HepG2 (cell line): ENCODE data around the gene RAD1. TPM values are rescaled to one million over a fixed set of nuclear protein-coding genes. Genes with fewer than 3 reads are reported as not detected.

Experiments
- ATRX ChIP-seq: sonication (generic); formaldehyde crosslinking; IDR thresholded peaks from 2 replicates; pipeline ENCODE4 v1.4.0; 2020; ENCODE audit warnings: missing genetic modification reagents, borderline replicate concordance
- CENPX ChIP-seq: sonication (generic); formaldehyde crosslinking; IDR thresholded peaks from 2 replicates; pipeline ENCODE4 v1.9.0; 2021; ENCODE audit warnings: mild to moderate bottlenecking, missing genetic modification reagents, moderate library complexity
- GLI4 ChIP-seq: sonication (generic); formaldehyde crosslinking; IDR thresholded peaks from 2 replicates; pipeline ENCODE4 v1.5.1; 2020; ENCODE audit warnings: missing genetic modification reagents, mild to moderate bottlenecking, moderate library complexity, borderline replicate concordance
- HOXA9 ChIP-seq: sonication (generic); formaldehyde crosslinking; IDR thresholded peaks from 2 replicates; pipeline ENCODE4 v1.8.1; 2022; ENCODE audit warnings: missing genetic modification reagents, mild to moderate bottlenecking, moderate library complexity, borderline replicate concordance
- MBNL3 ChIP-seq: fragments of 250-450 bp; sonication (Bioruptor Pico); conservative IDR thresholded peaks from 2 replicates; pipeline ENCODE4 v1.8.0; 2022; ENCODE audit warnings: mild to moderate bottlenecking, inconsistent platforms
- MTA1 ChIP-seq: sonication (generic); formaldehyde crosslinking; IDR thresholded peaks from 2 replicates; pipeline ENCODE4 v1.4.0; 2020; ENCODE audit warnings: missing genetic modification reagents, mild to moderate bottlenecking, borderline replicate concordance
- MYPOP ChIP-seq: sonication (generic); formaldehyde crosslinking; IDR thresholded peaks from 2 replicates; pipeline ENCODE4 v1.8.1; 2023; ENCODE audit warnings: mild to moderate bottlenecking, moderate library complexity, missing genetic modification reagents
- PAX8 ChIP-seq: sonication (generic); formaldehyde crosslinking; IDR thresholded peaks from 2 replicates; pipeline ENCODE4 v1.8.0; 2022; ENCODE audit warnings: mild to moderate bottlenecking, missing genetic modification reagents, borderline replicate concordance
- PHF8 ChIP-seq: sonication (generic); formaldehyde crosslinking; IDR thresholded peaks from 2 replicates; pipeline ENCODE4 v1.5.0; 2020; ENCODE audit warnings: missing genetic modification reagents
- POGZ ChIP-seq: sonication (generic); formaldehyde crosslinking; IDR thresholded peaks from 2 replicates; pipeline ENCODE4 v1.4.0; 2020; ENCODE audit warnings: mild to moderate bottlenecking, missing genetic modification reagents
- RFXAP ChIP-seq: sonication (generic); formaldehyde crosslinking; IDR thresholded peaks from 2 replicates; pipeline ENCODE4 v1.4.0; 2020; ENCODE audit warnings: missing genetic modification reagents, borderline replicate concordance
- SIX4 ChIP-seq: sonication (generic); formaldehyde crosslinking; IDR thresholded peaks from 2 replicates; pipeline ENCODE4 v1.4.0; 2020; ENCODE audit warnings: missing genetic modification reagents
- SOX13 ChIP-seq, 3 experiments: fragments of 450-650 bp in 1 of 3; sonication (generic) in 1 of 3; formaldehyde crosslinking in 1 of 3; IDR thresholded peaks in 2 of 3; conservative IDR thresholded peaks in 1 of 3; 2 replicates each; pipeline versions ENCODE4 v1.5.0 to v1.6.1; 2016 to 2020; ENCODE audit warnings: antibody characterized with exemption in 1 of 3, mild to moderate bottlenecking in 1 of 3, missing compliant biosample characterization in 1 of 3, missing genetic modification reagents in 1 of 3, moderate library complexity in 1 of 3
- ZEB1 ChIP-seq: IDR thresholded peaks from 2 replicates; pipeline ENCODE4 v1.6.1; 2012; ENCODE audit warnings: mild to moderate bottlenecking, low read depth, inconsistent platforms; ENCODE audit not compliant: insufficient replicate concordance
- ZFX ChIP-seq: sonication (generic); formaldehyde crosslinking; IDR thresholded peaks from 2 replicates; pipeline ENCODE4 v1.4.0; 2020; ENCODE audit warnings: mild to moderate bottlenecking, low read depth, missing genetic modification reagents, moderate library complexity
- ZNF296 ChIP-seq: sonication (generic); formaldehyde crosslinking; conservative IDR thresholded peaks from 2 replicates; pipeline ENCODE4 v1.5.0; 2020; ENCODE audit warnings: mild to moderate bottlenecking, missing genetic modification reagents
- ZNF343 ChIP-seq: sonication (generic); formaldehyde crosslinking; IDR thresholded peaks from 2 replicates; pipeline ENCODE4 v1.4.0; 2020; ENCODE audit warnings: mild to moderate bottlenecking, missing genetic modification reagents
- ZNF552 ChIP-seq: sonication (generic); formaldehyde crosslinking; IDR thresholded peaks from 2 replicates; pipeline ENCODE4 v1.9.0; 2022; ENCODE audit warnings: missing genetic modification reagents, mild to moderate bottlenecking, borderline replicate concordance
- ZNF687 ChIP-seq: sonication (generic); formaldehyde crosslinking; IDR thresholded peaks from 2 replicates; pipeline ENCODE4 v1.5.1; 2020; ENCODE audit warnings: mild to moderate bottlenecking, missing genetic modification reagents, moderate library complexity
- ZNF780A ChIP-seq: sonication (generic); formaldehyde crosslinking; IDR thresholded peaks from 2 replicates; pipeline ENCODE4 v1.8.0; 2022; ENCODE audit warnings: mild to moderate bottlenecking, missing genetic modification reagents, moderate library complexity
- polyA plus RNA-seq, 8 experiments: library from polyadenylated mRNA; depleted of rRNA in 3 of 8; stranded (reverse) in 7 of 8; unstranded in 1 of 8; fragments of >200 nt; fragmentation: Illumina TruSeq in 4 of 8; extraction: Trizol in 4 of 8; gene quantifications; 2 replicates each; pipeline versions ENCODE4 v1.2.1 to v1.2.3, GENCODE V29; 2011 to 2016; ENCODE audit warnings: low read depth in 4 of 8, missing spikeins in 1 of 8, mixed read lengths in 1 of 8; ENCODE audit not compliant: insufficient read depth in 1 of 8
- total RNA-seq, 5 experiments: library from RNA; depleted of rRNA; stranded (reverse); fragments of >200 nt; fragmentation: Illumina TruSeq; extraction: Trizol; gene quantifications; 2 replicates each; pipeline ENCODE4 v1.2.3, GENCODE V29; 2016; ENCODE audit warnings: low read depth in 1 of 5

Gene RAD1
- total and polyA plus RNA-seq, 2 of the 13 experiments (the other 11 are each of a cell fraction or from before 2014, with no cell fraction given), result 14.7 to 39.1 TPM

GRCh38 chr5:34929720-34930461, 14.6 kb upstream of the RAD1 start (continued):
- TF ChIP-seq ZNF687 (peak; percentile 60), ZNF780A (CRISPR knock-in tag) (no peak), ZEB1 (no peak), POGZ (no peak), MTA1 (no peak), PHF8 (CRISPR knock-in tag) (peak; percentile 80), ATRX (CRISPR knock-in tag) (no peak), PAX8 (CRISPR knock-in tag) (no peak; the same call in 1 of the 2 replicates), MBNL3 (CRISPR knock-in tag) (no peak), ZNF296 (CRISPR knock-in tag) (no peak), CENPX (no peak), GLI4 (CRISPR knock-in tag) (peak; percentile 72; the same call in 1 of the 2 replicates), ZNF343 (peak; percentile 77; the same call in 1 of the 2 replicates), ZFX (peak; percentile 66; the same call in 1 of the 2 replicates), ZNF552 (no peak), SOX13 (IDR thresholded peaks at IDR 0.05) (no peak), SOX13 (CRISPR knock-in tag; conservative IDR thresholded peaks at IDR 0.05 in 1 of 2, IDR thresholded peaks at IDR 0.05 in 1 of 2) (no peak), SIX4 (CRISPR knock-in tag) (no peak), HOXA9 (CRISPR knock-in tag) (peak; percentile 55; the same call in 1 of the 2 replicates), RFXAP (CRISPR knock-in tag) (no peak), MYPOP (CRISPR knock-in tag) (0 out of 2 replicates have a peak, but pooled peaks have one; percentile 62)
